GM12892 (cell line): ENCODE data around the gene ANO7.

Source experiments
- POLR2A ChIP-seq: IDR thresholded peaks from 2 replicates; pipeline ENCODE4 v1.6.1; 2011; ENCODE audit warnings: low read depth, low read length, control low read depth
- POLR2AphosphoS5 ChIP-seq: IDR thresholded peaks from 2 replicates; pipeline ENCODE4 v1.6.1; 2011; ENCODE audit warnings: low read depth, low read length, control low read depth
- TAF1 ChIP-seq: IDR thresholded peaks from 2 replicates; pipeline ENCODE4 v1.6.1; 2011; ENCODE audit warnings: low read depth, mild to moderate bottlenecking, control low read depth, low read length, borderline replicate concordance

- no peak for TF ChIP-seq TAF1
- TF ChIP-seq POLR2A: no peak
- TF ChIP-seq POLR2AphosphoS5: no peak
These were observed 74.6 kb downstream of the ANO7 start for GRCh38 chr2:241263061-241263460.
